ENCODE data around the gene IGHMBP2.

IGHMBP2 gene

GRCh38 chr11:68935516-68936357, 32.0 kb downstream of the IGHMBP2 start:
- in situ Hi-C loops (cut with HindIII; ENCODE audit: low pct_ligation_motif_present, low pct_unique_long_range_greater_than_20kb, low sequenced_read_pairs) = no loop called here
- DNase-seq = no peak

GRCh38 chr11:68936358-68936636, 32.6 kb downstream of the IGHMBP2 start:
- no peak for DNase-seq
- in situ Hi-C loops (cut with HindIII; ENCODE audit: low pct_ligation_motif_present, low pct_unique_long_range_greater_than_20kb, low sequenced_read_pairs) = no loop called here

DNA sequence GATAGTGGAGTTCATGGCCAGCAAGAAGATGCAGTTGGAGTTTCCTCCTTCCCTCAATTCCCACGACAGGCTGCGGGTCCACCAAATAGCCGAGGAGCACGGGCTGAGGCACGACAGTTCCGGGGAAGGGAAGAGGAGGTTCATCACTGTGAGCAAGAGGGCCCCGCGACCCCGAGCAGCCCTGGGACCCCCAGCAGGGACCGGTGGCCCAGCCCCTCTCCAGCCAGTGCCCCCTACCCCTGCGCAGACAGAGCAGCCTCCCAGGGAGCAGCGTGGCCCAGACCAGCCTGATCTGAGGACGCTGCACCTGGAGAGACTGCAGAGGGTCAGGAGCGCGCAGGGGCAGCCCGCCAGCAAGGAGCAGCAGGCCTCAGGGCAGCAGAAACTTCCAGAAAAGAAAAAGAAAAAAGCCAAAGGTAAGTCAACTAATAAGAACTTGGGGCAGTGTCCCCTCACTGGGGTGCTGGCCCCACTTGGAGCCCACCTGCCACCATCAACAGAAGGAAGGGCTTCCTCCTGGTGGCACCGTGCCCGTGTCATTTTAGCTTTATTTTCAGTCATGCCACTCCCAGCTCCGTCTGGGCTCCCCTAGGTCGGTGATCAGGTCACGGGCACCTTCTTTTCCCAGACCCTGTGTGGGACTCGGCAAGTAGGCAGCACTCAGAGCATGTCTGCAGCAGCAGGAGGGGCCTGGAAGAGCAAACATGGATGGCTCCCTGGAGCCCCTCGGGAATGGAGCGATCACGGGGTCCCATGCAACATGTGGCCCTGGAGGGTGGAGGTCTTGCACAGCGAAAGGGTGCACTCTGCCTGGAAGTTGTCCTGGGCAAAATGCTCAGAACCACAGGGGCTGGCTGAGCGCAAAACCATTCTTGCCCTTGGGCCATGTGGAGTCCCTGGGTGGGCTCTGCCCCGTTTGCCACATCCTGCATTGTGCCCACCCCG, 33.3 kb downstream of the IGHMBP2 start:
- DNase-seq = no peak
- in situ Hi-C loops (cut with HindIII; ENCODE audit: low pct_ligation_motif_present, low pct_unique_long_range_greater_than_20kb, low sequenced_read_pairs) = no loop called here

- no peak for DNase-seq
- in situ Hi-C loops (cut with HindIII; ENCODE audit: low pct_ligation_motif_present, low pct_unique_long_range_greater_than_20kb, low sequenced_read_pairs) = no loop called here
These were observed 34.4 kb downstream of the IGHMBP2 start for GRCh38 chr11:68938088-68938487.

DNA sequence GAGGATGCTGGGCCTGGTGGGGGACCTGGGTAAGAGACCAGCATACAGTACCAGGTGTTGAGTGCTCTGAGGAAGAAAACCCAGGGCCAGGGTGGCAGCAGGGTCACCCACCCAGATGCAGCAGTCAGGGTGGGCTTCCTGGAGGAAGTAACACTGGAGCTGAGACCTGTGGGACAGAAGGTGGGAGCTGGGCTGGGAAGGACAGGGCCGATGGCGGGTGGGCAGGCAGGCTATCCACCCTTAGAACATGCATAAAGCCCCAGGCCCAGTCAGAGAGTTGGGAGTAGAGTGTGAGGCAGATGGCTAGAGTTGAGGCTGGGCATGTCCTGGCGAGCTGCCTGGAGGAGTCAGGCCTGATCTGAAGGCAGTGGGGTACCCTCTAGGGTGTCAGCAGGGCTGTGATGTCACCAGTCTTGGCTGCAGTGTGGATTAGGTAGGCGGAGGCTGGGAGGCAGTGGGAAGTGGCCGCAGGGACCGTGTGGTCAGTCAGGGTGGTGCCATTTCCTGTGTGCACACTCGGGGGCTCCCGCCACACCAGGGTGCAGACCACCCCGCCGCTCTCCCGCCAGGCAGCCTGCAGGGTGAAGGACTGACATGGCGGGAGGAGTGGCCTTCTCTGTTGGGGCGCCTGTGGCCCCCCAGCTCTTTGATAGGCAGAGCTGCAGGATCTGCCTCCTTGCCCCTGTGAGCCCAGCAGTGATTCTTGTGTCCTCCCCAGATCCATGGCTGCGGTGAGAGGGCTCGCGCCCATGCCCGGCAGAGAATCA, 35.3 kb downstream of the IGHMBP2 start:
- DNase-seq = no peak
- in situ Hi-C loops (cut with HindIII; ENCODE audit: low pct_ligation_motif_present, low pct_unique_long_range_greater_than_20kb, low sequenced_read_pairs) = no loop called here

DNA sequence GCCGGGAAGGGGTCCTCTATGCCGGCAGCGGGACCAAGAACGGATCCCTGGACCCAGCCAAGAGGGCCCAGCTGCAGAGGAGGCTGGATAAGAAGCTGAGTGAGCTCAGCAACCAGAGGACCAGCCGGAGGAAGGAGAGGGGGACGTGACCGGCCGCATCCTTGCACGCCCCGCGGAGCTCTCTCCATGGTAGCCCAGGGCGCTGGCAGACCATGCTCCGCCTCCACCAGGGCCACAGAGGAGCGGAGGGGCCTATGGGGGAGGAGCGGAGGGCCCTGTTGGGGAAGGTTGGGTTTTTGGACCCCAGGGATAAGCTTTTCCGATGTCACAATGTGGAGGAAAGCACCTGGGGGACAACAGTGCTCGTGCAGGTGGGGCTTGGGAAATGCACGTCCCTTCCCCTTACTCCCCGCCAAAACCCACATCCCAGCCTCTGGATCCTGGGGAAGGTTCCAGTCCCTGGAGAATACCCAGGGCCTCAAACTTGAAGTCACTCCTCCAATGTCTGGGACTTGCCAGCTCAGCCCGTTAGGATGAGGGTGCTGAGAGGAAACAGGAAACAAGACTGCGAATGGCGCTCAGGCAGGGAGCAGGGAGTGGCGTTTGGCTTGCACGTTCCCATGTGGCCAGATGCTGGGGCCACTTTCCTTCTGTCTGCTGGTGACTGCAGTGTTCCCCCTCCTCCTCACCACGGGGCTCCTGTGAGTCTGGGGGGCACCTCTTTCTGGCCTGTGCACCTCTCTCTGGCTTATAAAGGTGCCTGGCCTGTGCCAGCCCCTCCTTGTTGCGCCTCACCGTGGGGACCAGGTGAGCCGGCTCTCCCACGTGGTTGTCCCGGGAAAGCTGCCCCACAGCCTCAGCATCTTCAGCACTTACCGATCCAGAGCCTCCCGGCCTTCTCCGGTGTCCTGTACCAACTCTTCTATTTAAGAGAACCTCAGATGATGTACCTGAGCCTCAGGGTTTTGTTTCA, 36.2 kb downstream of the IGHMBP2 start:
- in situ Hi-C loops (cut with HindIII; ENCODE audit: low pct_ligation_motif_present, low pct_unique_long_range_greater_than_20kb, low sequenced_read_pairs) = no loop called here
- DNase-seq = no peak

DNA sequence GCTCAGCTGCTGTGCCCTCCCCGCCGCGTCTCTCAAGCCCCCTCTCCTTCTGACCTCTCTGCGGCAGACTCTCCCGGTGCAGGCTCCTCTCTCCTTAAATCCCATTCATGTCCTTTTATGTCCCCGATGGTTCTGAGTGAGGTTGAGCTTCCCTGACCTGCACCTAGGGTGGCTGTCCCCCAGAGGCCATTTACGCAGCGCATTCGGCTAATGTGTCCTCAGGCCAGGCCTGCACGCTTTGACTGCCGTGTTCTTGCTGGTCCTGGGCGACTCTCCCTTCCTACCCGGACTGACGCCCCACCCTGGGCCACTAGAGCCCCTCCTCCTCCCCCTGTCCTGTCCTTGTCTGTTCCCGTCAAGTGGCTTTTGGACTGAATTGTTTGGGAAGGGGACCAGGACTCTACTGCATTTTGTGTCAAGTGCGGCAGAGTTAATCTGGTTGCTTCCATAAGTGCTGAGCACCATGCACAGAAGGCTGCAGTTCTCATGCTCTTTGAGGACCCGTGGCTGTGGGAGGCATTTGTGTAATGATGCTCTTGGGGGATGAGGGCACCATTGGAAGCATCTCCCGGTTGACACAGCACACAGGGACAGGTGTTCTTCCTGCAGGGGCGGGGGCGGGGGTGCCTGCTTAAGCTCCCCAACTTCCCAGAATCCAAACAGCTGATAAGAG, 37.1 kb downstream of the IGHMBP2 start:
- in situ Hi-C loops (cut with HindIII; ENCODE audit: low pct_ligation_motif_present, low pct_unique_long_range_greater_than_20kb, low sequenced_read_pairs) = no loop called here
- DNase-seq = no peak

GRCh38 chr11:68941324-68942094, 37.8 kb downstream of the IGHMBP2 start:
- no peak for DNase-seq
- in situ Hi-C loops (cut with HindIII; ENCODE audit: low pct_ligation_motif_present, low pct_unique_long_range_greater_than_20kb, low sequenced_read_pairs) = no loop called here

GRCh38 chr11:68942095-68942620, 38.5 kb downstream of the IGHMBP2 start:
- in situ Hi-C loops (cut with HindIII; ENCODE audit: low pct_ligation_motif_present, low pct_unique_long_range_greater_than_20kb, low sequenced_read_pairs) = no loop called here
- no peak for DNase-seq

- in situ Hi-C loops (cut with HindIII; ENCODE audit: low pct_ligation_motif_present, low pct_unique_long_range_greater_than_20kb, low sequenced_read_pairs) = no loop called here
- DNase-seq = no peak
These were observed 39.1 kb downstream of the IGHMBP2 start for GRCh38 chr11:68942751-68943271.

GRCh38 chr11:68946416-68947090, 42.9 kb downstream of the IGHMBP2 start:
- in situ Hi-C loops (cut with HindIII; ENCODE audit: low pct_ligation_motif_present, low pct_unique_long_range_greater_than_20kb, low sequenced_read_pairs) = no loop called here
- DNase-seq = peak; percentile 22

DNA sequence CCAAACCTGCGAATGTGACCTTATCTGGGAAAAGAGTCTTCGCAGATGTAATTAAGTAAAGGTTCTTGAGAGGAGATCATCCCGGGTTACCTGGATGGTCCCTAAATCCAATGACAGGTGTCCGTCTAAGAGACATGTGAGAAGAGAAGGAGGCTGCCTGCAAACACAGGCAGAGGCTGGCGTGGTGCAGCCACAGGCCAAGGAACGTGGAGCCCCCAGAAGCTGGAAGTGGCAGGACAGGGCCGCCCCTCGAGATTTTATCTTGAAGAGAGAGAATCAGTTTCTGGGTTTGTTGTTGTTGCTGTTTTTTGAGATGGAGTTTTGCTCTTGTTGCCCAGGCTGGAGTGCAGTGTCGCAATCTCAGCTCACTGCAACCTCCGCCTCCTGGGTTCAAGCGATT, 43.5 kb downstream of the IGHMBP2 start:
- no peak for DNase-seq
- in situ Hi-C loops (cut with HindIII; ENCODE audit: low pct_ligation_motif_present, low pct_unique_long_range_greater_than_20kb, low sequenced_read_pairs) = no loop called here

DNA sequence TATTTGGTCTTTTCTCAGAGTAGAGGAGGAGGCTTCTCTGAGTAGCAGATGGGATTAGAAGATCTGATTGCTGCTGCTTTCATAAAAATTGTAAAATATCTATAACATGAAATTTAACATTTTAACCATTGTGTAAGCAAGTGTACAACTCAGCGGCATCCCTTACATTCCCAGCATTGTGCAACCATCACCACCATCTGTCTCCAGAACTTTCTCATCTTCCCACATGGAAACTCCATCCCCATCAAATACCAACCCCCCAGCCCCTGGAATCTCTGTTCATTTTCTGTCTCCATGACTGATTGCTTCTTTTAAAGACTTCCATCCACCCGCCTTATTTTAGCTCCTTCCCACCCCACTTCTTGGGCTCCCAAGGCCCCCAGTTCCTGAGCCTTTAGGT, 44.8 kb downstream of the IGHMBP2 start:
- in situ Hi-C loops (cut with HindIII; ENCODE audit: low pct_ligation_motif_present, low pct_unique_long_range_greater_than_20kb, low sequenced_read_pairs) = no loop called here
- DNase-seq = no peak

GRCh38 chr11:68948935-68949334, 45.2 kb downstream of the IGHMBP2 start:
- in situ Hi-C loops (cut with HindIII; ENCODE audit: low pct_ligation_motif_present, low pct_unique_long_range_greater_than_20kb, low sequenced_read_pairs) = no loop called here
- DNase-seq = no peak

DNA sequence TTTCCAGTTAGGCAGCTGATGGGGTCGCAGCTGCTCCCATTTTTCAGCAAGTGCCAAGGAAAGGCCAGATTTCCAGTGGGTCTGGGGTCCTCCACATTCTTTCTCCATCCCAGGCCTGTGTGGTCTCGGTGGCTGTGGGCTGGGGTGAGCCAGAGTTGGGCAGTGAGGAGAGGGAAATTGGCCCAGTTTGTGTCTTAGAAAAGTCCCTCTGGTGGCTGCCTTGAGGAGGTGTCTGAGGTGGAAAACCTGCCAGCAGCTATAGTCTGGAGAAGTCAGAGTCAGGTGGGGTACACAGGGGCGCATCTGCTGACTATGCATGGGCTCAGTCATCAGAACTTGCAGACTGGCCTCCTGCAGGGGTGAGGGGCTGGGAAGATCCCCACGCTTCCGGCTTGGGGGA, 46.6 kb downstream of the IGHMBP2 start:
- in situ Hi-C loops (cut with HindIII; ENCODE audit: low pct_ligation_motif_present, low pct_unique_long_range_greater_than_20kb, low sequenced_read_pairs) = no loop called here
- peak; percentile 13 for DNase-seq

DNA sequence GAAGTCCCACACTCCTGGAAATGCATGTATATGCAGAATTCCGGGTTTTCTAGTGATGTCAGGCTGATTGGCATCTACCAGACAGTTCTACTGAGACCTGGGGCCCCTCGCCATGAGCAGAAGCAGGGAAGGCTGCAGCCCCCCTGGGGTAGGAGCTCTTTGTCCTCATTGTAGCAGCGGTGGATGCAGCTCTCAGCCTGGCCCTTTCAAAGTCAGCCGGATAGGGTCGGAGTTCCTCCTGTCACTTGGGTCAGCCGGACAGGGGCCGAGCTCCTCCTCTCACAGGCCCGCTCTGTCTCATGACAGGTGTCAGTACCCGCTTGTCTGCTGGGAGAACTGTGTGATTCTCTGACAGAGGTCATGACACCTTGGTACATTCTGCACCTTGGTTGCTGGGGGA, 47.1 kb downstream of the IGHMBP2 start:
- in situ Hi-C loops (cut with HindIII; ENCODE audit: low pct_ligation_motif_present, low pct_unique_long_range_greater_than_20kb, low sequenced_read_pairs) = no loop called here
- DNase-seq = no peak

All from ACHN (cell line).